ENCODE data around the gene ZNF684.
"Not testable (repeated sequence)": the region's sequence is repeated elsewhere in the genome, so short reads cannot be mapped to it uniquely, and the experiment has no call there.

ZNF684 gene

DNA sequence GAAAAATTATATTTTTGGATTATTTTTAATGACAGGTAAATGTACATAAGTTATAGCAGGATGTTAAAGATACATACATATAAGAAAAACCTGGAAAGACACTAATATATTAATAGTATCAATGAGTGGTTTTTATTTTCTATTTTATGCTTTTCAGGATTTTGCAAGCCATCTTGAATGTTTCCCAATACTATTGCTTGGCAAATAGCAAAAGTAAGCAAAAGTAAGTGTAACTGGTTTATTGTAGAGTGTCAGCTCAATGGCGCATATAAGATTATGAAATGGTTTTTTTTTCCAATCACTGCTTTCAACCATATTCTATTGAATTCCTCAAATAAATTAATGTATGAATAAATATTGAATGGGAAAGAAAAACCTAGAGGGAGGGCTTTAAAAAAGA, 36.4 kb downstream of the ZNF684 start:
- no peak for DNase-seq (ENCODE audit: low read depth in 2 of 3, low spot score in 2 of 3)

DNA sequence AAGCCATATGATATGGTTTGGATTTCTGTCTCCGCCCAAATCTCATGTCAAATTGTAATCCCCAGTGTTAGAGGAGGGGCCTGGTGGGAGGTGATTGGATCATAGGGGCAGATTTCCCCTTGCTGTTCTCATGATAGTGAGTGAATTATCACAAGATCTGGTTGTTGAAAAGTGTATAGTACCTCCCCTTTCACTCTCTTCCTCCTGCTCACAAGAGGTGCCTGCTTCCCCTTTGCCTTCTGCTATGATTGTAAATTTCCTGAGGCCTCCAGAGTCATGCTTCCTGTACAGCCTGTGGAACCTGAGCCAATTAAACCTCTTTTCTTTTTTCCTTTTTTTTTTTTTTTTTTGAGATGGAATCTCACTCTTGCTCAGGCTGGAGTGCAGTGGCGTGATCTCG, 43.4 kb downstream of the ZNF684 start:
- DNase-seq (ENCODE audit: low read depth in 2 of 3, low spot score in 2 of 3): not testable (repeated sequence)

DNA sequence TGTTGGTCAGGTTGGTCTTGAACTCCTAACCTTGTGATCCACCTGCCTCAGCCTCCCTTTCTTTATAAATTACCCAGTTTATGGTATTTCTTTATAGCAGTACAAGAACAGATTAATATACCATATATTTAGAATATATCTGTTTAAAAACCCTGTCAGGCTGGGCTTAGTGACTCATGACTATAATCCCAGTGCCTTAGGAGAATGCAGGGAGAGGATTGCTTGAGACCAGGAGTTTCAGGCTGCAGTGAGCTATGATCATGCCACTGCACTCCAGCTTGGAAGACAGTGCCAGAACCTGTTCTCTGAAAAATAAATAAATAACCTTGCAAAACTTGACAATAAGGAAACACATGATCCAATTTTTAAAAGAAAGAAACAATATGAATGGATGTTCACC, 43.9 kb downstream of the ZNF684 start:
- no peak for DNase-seq (ENCODE audit: low read depth in 2 of 3, low spot score in 2 of 3)

DNA sequence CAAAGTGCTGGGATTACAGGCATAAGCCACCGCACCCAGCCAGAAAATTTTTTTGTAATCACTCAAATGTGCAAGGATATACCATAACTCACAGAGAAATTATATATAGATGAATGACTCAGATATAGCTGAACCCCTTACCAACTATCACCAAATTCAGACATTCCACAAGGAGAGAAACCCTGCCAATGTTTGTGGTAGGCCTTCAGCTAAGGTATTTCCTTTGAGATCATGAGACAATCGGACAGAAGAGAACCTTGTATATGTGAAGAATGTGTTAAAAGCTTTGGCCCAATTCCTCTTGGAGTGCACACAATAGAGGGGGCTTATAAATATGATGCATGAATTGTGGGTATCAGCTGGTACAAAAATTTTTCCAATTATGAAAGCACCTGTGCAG, 50.7 kb downstream of the ZNF684 start:
- no peak for DNase-seq (ENCODE audit: low read depth in 2 of 3, low spot score in 2 of 3)

DNA sequence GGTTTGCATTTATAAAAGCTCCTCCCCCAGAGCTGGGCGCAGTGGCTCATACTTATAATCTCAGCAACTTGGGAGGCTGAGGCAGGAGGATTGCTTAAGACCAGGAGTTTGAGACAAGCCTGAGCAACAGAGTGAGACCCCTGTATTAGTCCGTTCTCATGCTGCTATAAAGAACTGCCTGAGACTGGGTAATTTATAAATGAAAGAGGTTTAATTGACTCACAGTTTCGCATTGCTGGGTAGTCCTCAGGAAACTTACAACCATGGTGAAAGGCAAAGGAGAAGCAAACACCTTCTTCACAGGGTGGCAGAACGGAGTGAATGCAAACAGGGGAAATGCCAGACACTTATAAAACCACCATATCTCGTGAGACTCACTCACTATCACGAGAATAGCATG, 52.5 kb downstream of the ZNF684 start:
- no peak for DNase-seq (ENCODE audit: low read depth in 2 of 3, low spot score in 2 of 3)

DNA sequence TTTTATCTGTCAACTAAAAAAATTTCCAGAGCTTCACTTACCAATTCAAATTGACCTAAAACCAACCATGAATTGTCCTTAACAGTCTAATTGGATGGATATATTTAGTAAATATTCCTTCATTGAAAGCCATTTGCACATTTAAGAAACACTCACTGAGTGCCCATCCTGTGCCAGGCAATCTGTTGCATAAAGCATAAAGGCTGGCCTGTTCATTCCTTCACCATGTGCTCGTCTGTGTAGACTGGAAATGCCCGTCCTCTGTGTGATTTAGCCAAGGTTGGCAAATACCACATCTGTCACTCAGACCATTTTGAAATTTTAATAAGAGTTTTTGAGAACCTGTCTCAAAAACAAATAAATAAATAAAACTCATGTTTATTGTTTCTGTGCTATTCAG, 57.1 kb downstream of the ZNF684 start:
- no peak for DNase-seq (ENCODE audit: low read depth in 2 of 3, low spot score in 2 of 3)

DNA sequence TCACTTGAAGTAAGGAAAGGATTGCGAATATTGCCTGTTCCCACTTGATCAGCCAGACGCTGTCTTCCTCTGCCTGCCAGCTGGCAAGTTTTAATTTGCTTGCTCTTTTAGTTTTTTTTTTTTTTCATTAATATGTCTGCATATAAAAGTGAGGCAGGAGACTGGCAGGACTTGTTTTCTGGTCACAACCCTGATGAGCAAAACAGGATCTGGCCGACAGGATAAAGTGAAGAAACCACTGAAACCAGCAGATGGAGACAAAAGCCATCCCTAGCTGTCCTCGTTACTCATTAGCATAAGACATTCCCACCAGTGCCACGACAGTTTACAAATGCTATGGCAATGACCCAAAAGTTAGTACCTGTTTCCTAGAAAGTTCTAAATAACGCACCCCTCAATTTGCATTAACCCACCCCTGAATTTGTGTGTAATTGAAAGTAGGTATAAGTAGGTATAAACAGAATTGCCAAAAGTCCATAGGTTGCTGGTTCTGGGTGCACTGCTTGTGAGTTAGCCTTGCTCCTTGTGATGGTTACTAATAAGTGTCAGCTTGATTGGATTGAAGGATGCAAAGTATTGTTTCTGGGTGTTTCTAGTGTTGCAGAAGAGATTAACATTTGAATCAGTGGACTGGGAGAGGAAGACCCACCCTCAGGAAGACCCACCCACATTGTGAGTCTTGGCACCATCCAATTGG, 60.8 kb downstream of the ZNF684 start:
- DNase-seq (ENCODE audit: low read depth in 2 of 3, low spot score in 2 of 3): no peak

DNA sequence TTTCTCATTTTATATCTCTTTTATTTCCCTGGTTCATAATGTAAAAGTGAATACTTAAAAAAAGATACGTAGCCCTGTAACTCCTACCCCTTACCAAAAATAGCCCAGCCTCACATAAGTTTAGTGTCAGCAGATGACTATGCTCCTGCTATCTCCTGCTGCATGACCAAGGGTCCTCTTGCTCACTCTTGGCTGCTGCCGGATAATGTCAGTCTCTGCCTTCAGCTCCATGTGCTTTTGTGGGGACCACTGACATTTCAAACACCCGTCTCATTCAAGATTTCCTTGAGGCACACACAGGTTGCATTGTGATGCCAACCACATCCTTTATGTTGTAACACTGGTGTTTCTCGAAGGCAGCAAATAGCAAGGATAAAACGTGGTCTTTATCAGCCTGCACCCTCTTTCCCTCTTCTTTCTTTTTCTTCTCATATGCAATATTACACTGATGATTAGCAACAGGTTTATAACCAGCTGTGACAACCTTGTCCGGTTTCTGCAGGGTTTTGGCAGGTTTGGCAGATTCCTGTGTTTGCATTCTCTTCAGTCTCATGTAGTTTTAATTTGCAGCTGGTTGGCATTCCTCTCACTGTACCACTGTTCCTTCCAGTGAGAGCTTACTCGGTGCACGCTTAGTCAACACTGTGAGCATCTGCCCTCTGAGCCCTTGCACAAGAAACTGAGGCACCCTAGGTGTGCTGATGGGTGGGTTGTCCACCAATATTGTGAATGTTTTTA, 62.2 kb downstream of the ZNF684 start:
- DNase-seq (ENCODE audit: low read depth in 2 of 3, low spot score in 2 of 3): no peak

DNA sequence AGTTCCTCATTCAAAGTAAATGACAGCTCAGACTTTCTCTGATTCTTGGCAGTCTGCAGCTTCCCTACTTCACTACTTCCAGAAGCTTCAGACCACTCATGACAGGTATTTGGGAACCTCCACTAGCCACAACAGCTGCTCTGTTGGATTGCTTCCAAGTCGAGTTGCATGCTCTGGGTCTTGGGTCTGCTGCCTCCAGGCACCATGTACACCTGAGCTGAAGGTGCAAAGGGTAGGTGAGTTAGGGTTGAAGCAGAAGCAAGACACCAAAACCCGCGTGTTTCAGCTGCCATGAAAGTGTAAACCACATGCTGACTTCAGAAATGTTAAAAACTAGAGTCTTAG, 62.7 kb downstream of the ZNF684 start:
- no peak for DNase-seq (ENCODE audit: low read depth in 2 of 3, low spot score in 2 of 3)

DNA sequence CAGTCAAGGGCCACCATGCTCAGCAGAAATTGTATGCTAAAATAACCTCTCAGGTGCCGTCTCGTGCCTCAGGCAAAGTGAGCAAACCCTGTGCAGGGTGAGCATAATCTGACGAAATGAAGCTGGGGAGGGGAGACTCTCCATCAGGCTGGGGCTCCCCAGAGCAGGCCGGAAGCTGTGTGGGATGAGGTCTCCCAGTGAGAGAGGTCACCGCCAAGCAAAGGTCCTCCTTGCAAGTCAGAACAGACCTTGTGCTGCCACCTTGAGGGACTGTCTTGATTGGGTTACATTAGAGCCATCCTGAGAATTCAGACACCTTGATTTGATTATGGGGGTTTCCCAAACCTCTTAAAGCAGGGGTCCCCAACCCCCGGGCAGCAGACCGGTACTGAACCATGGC, 64.2 kb downstream of the ZNF684 start:
- DNase-seq (ENCODE audit: low read depth in 2 of 3, low spot score in 2 of 3): no peak
